HEK293T (cell line): ENCODE results near the gene ABHD5.

Source experiments
- BHLHE40 ChIP-seq: fragments of 450-650 bp; IDR thresholded peaks from 2 replicates; pipeline ENCODE4 v1.6.1; 2016; ENCODE audit warnings: mild to moderate bottlenecking, moderate library complexity, borderline replicate concordance
- FOXA1 ChIP-seq: fragments of 450-650 bp; IDR thresholded peaks from 2 replicates; pipeline ENCODE4 v1.6.1; 2016; ENCODE audit warnings: mild to moderate bottlenecking

GRCh38 chr3:43659250-43659880 is 31.4 kb upstream of the ABHD5 start:
- TF ChIP-seq BHLHE40 (no peak), FOXA1 (no peak)
